ENCODE measurements around the gene TRPC6.
"Not testable (repeated sequence)": the region's sequence is repeated elsewhere in the genome, so short reads cannot be mapped to it uniquely, and the experiment has no call there.

TRPC6 gene

DNA sequence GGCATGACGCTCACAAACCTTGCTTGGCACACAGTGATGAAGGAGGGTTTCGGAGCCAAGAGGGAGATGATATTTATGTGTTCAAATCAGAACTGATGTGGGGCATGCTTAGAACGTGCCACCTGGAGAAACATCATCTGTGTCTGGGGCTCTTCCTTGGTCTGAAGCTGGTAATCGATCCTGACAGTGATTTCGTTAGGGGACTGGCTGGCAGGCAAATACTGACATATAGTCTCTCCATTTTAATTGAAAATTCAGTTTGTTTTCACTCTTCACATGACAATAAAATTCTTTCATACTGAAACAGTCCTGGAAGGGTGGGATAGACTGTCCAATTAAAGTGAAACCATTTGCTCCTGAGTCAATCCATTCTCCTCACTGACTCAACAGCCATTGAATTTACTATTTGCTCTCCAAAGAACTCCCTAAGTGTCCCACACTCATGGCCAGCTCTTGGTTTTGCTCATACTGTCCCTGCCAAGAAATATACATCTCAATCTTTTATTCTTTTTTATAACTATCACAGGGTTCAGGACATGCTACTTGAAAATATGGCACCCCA, 134.8 kb downstream of the TRPC6 start:
- DNase-seq (ENCODE audit: low read depth) = no peak

DNA sequence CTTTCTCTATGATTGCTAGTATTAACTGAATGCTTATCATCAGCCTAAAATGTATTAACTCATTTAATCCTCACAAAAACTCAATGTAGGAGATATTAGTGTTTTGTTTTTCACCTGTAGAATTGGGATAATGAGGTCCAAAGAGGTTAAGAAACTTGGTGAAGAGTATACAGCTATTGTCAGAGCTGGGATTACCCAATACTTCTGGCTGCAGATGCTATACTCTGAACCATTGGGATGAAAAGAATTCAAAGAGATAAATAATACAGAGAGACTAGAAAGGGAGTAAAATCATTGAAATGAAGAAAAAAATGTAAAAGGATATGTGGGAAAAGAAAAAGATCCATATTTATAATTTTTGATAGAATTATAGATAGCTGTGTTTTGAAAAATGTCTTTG, 137.1 kb downstream of the TRPC6 start:
- no peak for DNase-seq (ENCODE audit: low read depth)

DNA sequence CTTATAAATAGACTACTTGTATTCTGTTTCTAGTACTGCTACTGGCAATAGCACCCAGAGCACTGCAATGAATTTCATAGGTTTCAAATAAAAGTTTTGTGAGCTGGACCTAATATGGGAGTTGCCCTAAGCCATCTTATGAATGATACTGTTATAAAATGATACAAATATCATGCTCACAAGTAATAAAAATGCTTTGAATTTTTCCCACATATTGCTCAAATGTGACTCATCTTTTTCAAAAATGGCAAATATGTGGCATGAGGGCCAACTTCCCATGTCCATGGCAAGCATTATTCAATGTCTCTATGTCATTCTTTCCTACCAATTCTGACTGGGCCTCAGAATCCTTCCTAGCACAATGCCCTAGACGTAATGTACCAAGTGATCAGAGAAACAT, 137.6 kb downstream of the TRPC6 start:
- DNase-seq (ENCODE audit: low read depth) = no peak

DNA sequence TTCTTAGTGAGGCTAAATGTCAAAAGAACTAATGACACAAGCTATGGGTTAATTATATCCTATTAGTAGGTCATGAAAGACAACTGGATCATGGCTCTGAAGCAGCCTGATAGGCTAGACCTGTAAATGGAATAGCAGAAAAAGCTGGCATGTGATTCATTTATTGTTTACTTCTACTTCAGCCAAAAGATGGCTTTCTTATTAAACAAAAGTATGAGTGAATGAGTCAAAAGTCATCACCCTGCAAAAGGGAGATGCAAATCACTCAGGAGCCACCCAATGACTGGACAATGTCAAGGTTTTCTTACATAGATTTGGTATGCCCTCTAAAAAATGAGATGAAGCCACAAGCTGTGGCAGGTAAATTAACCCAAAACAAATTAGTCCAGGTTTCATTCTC, 138.0 kb downstream of the TRPC6 start:
- DNase-seq (ENCODE audit: low read depth) = no peak

DNA sequence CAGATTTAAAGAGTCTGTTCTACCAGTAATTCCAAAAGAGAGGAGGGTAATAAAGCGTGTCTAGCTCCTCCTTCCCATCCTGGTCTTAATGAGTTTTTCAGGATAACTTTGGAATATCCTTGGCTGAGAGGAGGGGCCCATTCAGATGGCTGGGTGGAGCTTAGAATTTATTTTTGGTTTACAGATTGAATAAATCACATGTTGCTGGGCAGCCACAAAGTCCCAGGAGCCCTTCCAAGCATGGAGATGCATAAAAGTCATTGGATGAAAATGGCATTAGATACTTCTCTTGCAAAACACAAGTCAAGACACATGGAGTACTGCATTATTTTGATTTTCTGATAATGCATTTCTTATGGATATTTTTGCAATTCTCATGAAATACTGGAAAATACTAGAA, 139.0 kb downstream of the TRPC6 start:
- no peak for DNase-seq (ENCODE audit: low read depth)

DNA sequence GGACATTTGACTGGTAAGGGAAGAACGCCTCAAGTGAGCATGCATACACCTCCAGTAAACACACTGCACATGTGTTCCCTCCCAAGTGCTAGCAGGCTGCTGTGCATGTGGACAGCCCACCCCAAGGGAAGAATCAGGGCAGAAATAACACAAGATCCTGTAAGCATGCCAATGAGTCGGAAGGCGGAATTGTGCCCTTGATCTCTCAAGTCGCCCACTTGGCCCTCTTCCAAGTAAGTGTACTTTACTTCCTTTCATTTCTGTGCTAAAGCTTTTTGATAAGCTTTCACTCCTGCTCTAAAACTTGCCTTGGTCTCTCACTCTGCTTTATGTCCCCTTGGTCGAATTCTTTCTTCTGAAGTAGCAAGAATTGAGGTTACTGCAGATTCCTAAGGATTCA, 139.6 kb downstream of the TRPC6 start:
- DNase-seq (ENCODE audit: low read depth) = no peak

DNA sequence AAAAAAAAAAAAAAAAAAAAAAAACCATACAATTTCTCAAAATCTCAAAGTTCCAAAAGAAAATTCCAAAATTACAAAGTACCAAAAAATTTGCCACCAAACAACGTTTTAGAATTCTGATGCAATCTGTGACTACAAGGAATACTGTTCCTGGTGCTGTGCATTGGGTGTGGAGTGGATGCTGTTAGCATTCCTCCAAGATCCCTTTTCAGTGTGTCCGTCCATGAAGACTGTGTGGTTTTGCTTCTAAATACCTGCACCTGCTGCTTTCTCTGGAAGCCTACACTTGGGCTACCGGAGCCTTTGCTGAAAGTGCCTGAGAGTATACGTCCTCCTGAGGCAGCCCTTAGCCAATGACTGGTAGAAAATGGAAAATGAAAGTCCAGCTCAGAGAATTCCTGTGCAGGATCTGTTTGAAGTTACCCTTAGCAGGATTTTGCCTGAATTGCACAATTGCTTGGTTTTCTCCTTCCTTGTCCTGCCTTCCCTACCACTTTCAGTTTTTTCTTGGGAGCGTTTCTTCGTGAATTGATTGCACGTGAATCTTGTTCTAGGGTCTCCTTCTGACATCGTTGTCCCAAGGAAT, 140.8 kb downstream of the TRPC6 start:
- DNase-seq (ENCODE audit: low read depth) = no peak

DNA sequence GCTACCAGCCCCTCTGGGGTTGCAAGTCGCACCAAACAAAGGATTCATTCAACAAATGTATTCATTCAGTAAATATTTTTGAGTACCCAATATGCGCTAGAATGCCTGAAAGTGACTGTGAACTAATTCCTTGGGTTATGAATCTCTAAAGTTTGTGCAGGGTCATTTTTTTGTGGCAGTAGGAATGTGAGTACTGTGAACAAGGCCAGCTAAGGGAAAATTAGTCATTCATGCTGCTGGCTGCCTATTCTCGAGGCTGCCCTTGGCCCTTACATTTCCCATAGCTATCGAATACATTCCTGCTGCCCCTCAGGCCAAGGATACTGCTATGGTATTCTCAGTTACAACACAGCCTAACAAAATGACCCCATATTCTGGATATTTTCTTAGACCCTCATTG, 141.6 kb downstream of the TRPC6 start:
- no peak for DNase-seq (ENCODE audit: low read depth)

DNA sequence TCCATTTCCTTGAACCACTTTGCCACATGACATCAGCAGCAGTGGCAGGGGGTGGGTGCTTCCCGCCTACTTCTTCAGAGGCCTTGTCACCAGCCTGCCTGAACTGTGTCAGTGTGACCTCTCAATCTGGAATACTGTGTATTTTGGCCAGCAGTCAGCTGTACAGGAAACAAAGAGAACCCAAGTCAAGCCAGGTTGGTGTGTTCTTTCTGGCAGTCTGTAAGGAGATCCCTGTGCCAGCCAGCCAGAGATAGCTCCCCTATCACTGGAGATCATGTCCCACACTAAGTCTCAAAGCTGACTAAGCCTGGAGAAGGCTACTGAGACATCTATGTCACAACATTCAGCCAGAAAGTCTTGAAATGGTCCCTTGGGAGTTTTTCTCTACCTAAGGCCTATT, 142.1 kb downstream of the TRPC6 start:
- DNase-seq (ENCODE audit: low read depth) = no peak

DNA sequence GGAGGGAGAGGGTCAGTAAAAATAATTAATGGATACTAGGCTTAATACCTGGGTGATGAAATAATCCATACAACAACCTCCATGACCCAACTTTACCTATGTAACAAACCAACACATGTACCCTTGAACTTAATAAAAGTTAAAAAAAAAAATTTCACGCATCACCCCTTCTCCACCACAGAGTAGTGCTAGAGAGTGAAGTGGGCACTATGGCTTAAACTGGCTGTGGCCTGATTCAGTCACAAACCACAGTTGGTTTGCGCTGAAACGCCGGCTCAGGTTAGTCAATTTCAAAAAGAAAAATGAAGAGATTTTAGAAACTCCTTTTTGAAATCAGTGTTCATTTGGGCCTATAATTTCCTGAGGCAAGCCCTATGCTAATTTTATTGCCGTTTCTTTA, 144.3 kb downstream of the TRPC6 start:
- no peak for DNase-seq (ENCODE audit: low read depth)

DNA sequence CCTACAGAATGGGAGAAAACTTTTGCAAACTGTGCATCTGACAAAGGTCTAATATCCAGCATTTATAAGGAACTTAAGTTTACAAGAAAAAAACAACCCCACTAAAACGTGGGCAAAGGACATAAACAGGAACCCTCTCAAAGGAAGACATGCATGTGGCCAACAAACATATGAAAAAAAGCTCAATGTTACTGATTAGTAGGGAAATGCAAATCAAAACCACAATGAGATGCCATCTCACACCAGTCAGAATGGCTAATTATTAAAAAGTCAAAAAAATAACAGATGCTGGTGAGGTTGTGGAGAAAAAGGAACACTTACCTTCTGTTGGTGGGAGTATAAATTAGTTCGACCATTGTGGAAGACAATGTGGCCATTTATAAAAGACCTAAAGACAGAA, 145.1 kb downstream of the TRPC6 start:
- not testable (repeated sequence) for DNase-seq (ENCODE audit: low read depth)

DNA sequence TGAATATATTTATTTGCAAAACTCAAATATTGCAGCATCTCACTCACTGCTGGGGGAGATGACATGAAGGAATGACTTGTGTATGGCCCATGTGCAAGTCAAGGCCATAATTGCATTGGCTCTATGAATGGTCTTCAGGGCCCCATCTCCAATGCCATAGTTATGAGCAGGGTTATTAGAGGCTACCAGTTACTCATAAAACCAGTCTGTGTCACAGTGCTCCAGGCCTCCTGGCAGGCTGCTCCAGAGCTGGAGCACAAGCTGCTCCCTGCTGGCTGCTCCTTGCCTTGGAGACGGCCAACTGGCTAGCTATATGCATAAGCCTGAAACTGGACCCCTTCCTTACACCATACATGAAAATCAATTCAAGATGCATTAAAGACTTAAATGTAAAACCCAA, 145.7 kb downstream of the TRPC6 start:
- no peak for DNase-seq (ENCODE audit: low read depth)

DNA sequence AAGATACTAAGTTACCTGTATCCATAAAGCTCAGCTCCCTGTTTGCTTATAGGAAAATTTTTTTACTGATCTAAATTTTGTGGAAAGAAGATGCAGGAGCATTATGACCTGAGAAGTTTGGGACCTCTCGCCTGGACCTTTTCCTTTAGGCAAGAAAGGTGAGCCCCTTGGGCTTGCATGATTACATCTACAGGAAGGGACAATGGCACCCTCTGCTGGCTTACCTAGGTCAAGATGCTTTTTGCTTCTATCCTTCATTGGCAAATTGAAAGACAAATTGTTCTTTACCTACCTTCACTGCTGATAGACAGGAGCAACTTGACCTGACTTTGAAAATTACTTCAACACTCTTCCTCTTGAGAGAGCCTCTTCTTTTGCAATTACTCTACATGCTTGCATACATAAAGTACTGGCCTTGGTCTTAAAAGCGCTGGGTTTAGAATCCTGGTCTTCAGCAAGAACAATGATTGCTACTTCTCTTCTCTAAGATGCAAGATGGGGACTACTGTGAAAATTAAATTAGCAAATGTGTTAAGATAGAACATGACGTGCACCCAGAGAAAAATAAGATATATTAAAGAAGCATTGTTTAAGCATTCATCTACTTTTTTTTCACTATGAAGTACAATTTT, 147.2 kb downstream of the TRPC6 start:
- no peak for DNase-seq (ENCODE audit: low read depth)

DNA sequence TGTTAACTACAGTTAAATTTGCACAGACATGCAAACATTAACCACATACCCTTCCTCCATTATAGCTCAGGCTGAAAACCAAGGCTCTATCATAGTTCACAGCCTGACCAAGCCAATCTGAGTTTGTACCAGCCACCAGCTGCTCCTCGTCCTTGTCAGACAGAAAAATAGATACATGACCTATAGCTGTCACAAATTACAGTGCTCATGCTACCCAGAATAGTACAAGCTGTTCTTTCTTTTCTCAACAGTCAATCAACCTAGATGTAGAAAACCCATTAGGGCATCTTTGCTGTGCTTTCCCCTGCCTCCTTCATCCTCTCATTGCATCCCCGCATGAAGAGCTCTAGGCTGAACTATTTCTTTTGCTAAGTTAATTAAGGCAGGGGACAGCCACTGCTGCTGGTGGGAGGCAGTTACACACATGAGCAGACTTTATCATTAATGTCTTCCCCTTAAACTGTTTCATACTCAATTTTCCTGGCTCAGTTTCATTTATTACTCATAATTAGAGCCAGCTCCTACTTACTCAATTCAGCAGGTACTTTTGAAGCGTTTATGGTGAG, 148.3 kb downstream of the TRPC6 start:
- DNase-seq (ENCODE audit: low read depth) = no peak

DNA sequence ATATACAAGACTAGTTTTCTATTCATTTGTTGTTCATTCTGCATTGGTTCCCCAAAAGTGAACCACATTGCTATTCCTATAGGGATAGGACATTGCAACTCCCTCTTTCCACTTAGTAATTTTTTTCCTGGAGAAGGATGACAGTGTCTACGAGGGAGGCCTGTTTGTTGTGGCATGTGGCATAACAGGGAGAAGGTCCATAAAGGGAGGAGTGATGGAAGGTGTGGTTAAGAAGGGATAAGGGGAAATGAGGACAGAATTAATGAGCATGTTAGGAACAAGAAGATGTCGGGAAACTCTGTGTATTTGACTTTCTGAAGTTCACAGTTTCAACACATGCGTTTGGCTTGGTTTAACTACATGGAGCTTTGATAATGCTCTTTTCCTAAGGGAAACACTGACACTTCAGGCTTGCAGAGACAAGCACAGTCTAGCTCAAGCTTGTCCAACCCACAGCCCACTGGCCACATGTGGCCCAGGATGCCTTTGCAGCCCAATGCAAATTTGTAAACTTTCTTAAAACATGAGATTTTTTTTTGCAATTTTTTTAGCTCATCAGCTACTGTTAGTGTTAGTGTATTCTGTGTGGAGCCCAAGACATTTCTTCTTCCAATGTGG, 149.7 kb downstream of the TRPC6 start:
- no peak for DNase-seq (ENCODE audit: low read depth)

DNA sequence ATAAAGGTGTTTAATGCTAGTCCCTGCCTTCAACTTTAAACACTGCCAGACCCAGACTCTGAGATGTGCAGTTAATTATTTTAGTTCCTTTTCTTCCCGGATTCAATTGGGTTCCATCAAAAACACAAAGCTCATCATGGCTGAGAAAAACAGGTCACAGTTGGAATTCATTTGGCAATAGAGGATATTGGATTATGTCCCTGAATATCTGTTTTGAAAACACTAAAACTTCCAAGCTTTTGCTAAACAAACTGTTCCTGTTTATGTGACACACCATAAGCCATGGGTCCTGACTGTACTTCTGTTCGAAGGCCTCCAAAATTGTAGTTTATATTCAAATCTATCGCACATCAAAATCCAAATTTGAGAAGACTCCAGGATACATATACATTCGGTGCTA, 150.7 kb downstream of the TRPC6 start:
- no peak for DNase-seq (ENCODE audit: low read depth)

DNA sequence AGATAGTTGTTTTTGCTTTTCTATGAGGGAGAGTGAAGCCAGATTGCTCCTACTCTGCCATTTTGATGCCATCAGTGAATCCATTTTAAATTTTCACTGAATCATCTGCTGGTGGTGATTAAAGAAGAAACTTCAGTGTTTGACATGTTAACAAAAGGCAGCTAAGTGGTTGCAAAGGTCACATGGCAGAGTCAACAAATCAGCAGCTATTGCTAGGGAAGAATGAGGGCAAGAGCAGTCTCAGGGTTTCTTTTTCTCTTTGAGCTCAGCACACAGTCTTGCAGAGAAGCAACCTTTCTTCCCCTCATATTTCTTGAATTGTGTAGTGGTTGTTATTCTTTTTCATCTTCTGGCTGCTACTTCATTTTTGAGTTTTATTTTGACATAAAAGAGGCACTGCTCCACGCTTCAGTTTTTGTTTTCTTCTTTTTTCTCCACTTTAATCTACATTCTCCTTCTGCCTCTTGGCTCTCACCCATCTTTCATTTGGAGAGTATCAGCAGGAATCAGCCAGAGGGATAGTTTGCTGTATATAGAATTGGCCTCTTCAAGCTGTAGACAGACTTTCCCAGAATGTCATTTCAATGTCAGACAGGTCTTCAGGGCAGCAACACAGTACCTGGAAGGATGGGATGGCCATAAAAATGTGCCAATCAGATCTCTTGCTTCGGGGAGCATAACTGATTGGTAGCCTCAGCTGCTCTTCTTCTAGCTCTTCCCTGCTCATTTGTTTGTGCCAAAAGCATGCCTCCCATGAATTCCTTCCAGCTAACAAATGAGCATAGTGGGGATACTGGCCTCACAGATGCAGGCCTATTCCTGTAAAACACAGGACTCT, 153.9 kb downstream of the TRPC6 start:
- no peak for DNase-seq (ENCODE audit: low read depth)

DNA sequence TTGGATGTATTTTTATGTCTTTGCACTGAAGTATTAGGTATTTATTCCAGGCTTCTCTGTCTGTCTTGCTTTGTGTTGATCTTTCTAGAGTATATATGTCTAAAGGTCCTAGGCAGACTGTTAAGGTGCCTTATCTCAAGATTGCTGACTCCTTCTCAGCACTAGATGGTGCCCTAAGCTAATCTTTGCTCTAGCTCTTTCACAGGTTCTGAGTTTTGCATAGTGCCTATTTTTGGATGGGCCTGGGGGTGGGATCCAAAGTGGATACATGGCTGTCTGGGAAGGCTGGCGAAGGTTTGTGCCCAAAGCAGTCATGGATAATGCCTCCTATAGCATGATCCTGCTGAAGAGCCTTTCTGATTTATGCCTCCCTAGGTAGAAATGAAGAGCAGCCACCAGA, 154.9 kb downstream of the TRPC6 start:
- DNase-seq (ENCODE audit: low read depth) = no peak

DNA sequence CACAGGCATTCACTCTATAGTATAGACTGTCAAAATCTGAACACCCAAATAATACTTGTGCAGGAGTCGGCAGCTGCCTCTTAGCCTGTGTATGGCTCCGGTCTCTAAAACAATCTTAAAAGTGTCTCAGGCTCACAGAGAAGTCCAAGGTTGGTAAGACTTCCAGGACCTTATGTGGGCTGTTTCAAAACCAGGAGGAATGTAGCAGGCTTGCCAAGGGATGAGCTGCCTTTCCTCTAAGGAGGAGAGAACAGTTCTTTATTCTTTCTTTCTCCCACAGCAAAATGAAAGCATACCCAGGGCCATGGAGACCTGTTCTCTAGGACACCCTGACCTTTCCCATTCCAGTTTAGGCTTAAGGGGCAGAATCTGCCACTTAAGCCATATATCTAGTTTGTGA, 176.5 kb downstream of the TRPC6 start:
- no peak for DNase-seq (ENCODE audit: low read depth)

Measured in stimulated activated CD8-positive, alpha-beta memory T cell treated with anti-CD3 and anti-CD28 coated beads, Interleukin-15, amount 100 ng/mL, for 1 hour (primary cell).